ENCODE data around the gene SPAG16. TPM values are rescaled to one million over a fixed set of nuclear protein-coding genes. Genes with fewer than 3 reads are reported as not detected.

The SPAG16 gene
- total and polyA plus RNA-seq, 2 donors (not counting 1 experiment from before 2014, with no cell fraction given) = 3.4 to 8.6 TPM

DNA sequence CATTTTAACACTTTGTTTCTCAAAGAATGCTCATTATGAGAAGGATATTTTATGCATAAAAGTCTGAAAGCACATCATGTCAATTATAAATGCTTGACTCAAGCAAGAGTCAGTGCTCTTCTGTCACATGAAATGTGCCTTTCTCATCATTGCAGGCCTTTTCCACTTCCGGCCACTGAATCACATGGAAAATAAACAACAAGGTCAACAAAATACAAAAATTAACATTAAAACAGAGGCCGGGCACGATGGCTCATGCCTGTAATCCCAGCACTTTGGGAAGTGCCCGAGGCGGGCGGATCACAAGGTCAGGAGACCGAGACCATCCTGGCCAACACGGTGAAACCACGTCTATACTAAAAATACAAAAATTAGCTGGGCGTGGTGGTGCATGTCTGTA is 480.6 kb downstream of the SPAG16 start:
- ChIA-PET POLR2A (no interaction called here), CTCF (no interaction called here)
- Histone ChIP-seq H3K27me3 (replicated peaks in 1 of 4; ENCODE audit: control extremely low read depth in 1 of 4, control insufficient read depth in 3 of 4, insufficient read depth in 4 of 4, low read length in 3 of 4) (no peaks in the 10 kb centered on the region), H3K9me3 (ENCODE audit: control extremely low read depth in 1 of 3, control insufficient read depth in 2 of 3, insufficient read depth in 1 of 3, low read length in 2 of 3) (no peaks in the 10 kb centered on the region), H2AFZ (ENCODE audit: insufficient read depth, low read depth, low read length, poor library complexity, severe bottlenecking) (no peak overlapping the region), H3K4me3 (ENCODE audit: control extremely low read depth in 1 of 5, extremely low read depth in 1 of 5, insufficient read depth in 1 of 5, low read depth in 2 of 5, low read length in 4 of 5) (no peak overlapping the region), H3K4me1 (ENCODE audit: control insufficient read depth in 2 of 2, insufficient read depth in 2 of 2, low read length in 2 of 2) (no peaks in the 10 kb centered on the region), H3K9ac (ENCODE audit: low read length) (no peak overlapping the region), H3K36me3 (replicated peaks in 1 of 2; ENCODE audit: control extremely low read depth in 1 of 2, control insufficient read depth in 1 of 2, extremely low read depth in 1 of 2, insufficient read depth in 2 of 2, low read length in 1 of 2) (no peaks in the 10 kb centered on the region), H3K79me2 (ENCODE audit: control insufficient read depth, insufficient read depth, low read length) (no peaks in the 10 kb centered on the region), H3K4me2 (replicated peaks; ENCODE audit: low read depth, low read length, poor library complexity, severe bottlenecking) (no peak overlapping the region), H4K20me1 (ENCODE audit: control insufficient read depth, insufficient read depth, low read length, poor library complexity, severe bottlenecking) (no peaks in the 10 kb centered on the region), H3K27ac (ENCODE audit: low read length in 2 of 2) (no peak overlapping the region)
- intact Hi-C loops (cut with micrococcal nuclease) = no loop called here
- H3K27ac Mint-ChIP-seq = no peak overlapping the region
- no peak overlapping the region for H3K4me3 Mint-ChIP-seq
- 93% methylated on average over 10 of the region's 10 CpGs for WGBS (ENCODE audit: insufficient coverage)
- ATAC-seq (ENCODE audit: low read depth) = no peak
- TF ChIP-seq, protein P1, sequence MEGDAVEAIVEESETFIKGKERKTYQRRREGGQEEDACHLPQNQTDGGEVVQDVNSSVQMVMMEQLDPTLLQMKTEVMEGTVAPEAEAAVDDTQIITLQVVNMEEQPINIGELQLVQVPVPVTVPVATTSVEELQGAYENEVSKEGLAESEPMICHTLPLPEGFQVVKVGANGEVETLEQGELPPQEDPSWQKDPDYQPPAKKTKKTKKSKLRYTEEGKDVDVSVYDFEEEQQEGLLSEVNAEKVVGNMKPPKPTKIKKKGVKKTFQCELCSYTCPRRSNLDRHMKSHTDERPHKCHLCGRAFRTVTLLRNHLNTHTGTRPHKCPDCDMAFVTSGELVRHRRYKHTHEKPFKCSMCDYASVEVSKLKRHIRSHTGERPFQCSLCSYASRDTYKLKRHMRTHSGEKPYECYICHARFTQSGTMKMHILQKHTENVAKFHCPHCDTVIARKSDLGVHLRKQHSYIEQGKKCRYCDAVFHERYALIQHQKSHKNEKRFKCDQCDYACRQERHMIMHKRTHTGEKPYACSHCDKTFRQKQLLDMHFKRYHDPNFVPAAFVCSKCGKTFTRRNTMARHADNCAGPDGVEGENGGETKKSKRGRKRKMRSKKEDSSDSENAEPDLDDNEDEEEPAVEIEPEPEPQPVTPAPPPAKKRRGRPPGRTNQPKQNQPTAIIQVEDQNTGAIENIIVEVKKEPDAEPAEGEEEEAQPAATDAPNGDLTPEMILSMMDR (IDR thresholded peaks at IDR 0.05) = no peak
- no peak for TF ChIP-seq EZH2 (IDR thresholded peaks at IDR 0.05; ENCODE audit: borderline replicate concordance, insufficient read depth, low read depth, low read length, poor library complexity, severe bottlenecking)
- no peaks in the 10 kb centered on the region for H3K9me3 Mint-ChIP-seq (ENCODE audit: insufficient read depth)
- no peak for DNase-seq
- H3K27me3 Mint-ChIP-seq = no peaks in the 10 kb centered on the region
- peaks cover 5% of the 10 kb centered on the region for H3K4me1 Mint-ChIP-seq

DNA sequence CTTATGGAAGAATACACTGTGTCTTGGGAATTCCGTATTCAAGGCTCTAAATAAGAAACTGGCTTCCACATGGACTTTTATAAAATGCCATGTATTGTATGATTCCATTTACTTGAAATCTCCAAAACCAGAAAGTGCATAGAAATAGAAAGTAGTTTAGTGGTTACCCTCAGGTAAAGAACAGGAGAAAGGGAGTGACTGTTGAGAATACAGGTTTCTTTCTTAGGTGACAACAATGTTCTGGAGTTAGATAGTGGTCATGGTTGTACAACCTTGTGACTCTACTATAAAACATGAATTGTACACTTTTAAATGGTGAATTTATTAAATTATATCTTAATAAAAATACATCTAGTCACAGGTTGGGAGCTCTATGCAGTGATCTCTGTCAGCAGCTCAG is 481.8 kb downstream of the SPAG16 start:
- Histone ChIP-seq H3K27me3 (replicated peaks in 1 of 4; ENCODE audit: control extremely low read depth in 1 of 4, control insufficient read depth in 3 of 4, insufficient read depth in 4 of 4, low read length in 3 of 4) (no peaks in the 10 kb centered on the region), H2AFZ (ENCODE audit: insufficient read depth, low read depth, low read length, poor library complexity, severe bottlenecking) (no peak overlapping the region), H3K79me2 (ENCODE audit: control insufficient read depth, insufficient read depth, low read length) (no peaks in the 10 kb centered on the region), H3K27ac (ENCODE audit: low read length in 2 of 2) (no peak overlapping the region), H3K4me1 (ENCODE audit: control insufficient read depth in 2 of 2, insufficient read depth in 2 of 2, low read length in 2 of 2) (no peaks in the 10 kb centered on the region), H4K20me1 (ENCODE audit: control insufficient read depth, insufficient read depth, low read length, poor library complexity, severe bottlenecking) (no peaks in the 10 kb centered on the region), H3K4me3 (ENCODE audit: control extremely low read depth in 1 of 5, extremely low read depth in 1 of 5, insufficient read depth in 1 of 5, low read depth in 2 of 5, low read length in 4 of 5) (no peak overlapping the region), H3K9me3 (ENCODE audit: control extremely low read depth in 1 of 3, control insufficient read depth in 2 of 3, insufficient read depth in 1 of 3, low read length in 2 of 3) (no peaks in the 10 kb centered on the region), H3K4me2 (replicated peaks; ENCODE audit: low read depth, low read length, poor library complexity, severe bottlenecking) (no peak overlapping the region), H3K9ac (ENCODE audit: low read length) (no peak overlapping the region), H3K36me3 (replicated peaks in 1 of 2; ENCODE audit: control extremely low read depth in 1 of 2, control insufficient read depth in 1 of 2, extremely low read depth in 1 of 2, insufficient read depth in 2 of 2, low read length in 1 of 2) (no peaks in the 10 kb centered on the region)
- CTCF ChIA-PET = no interaction called here
- DNase-seq = no peak
- no peak overlapping the region for H3K4me3 Mint-ChIP-seq
- ATAC-seq (ENCODE audit: low read depth) = no peak
- TF ChIP-seq EZH2 (IDR thresholded peaks at IDR 0.05; ENCODE audit: borderline replicate concordance, insufficient read depth, low read depth, low read length, poor library complexity, severe bottlenecking) = no peak
- TF ChIP-seq, protein P1 (IDR thresholded peaks at IDR 0.05) = no peak
- H3K27ac Mint-ChIP-seq = no peak overlapping the region
- H3K9me3 Mint-ChIP-seq (ENCODE audit: insufficient read depth) = no peaks in the 10 kb centered on the region
- H3K27me3 Mint-ChIP-seq = no peaks in the 10 kb centered on the region
- H3K4me1 Mint-ChIP-seq = peaks cover 5% of the 10 kb centered on the region
- intact Hi-C loops (cut with micrococcal nuclease) = no loop called here
- POLR2A ChIA-PET = no interaction called here
- 100% methylated on average over 1 of the region's 1 CpG for WGBS (ENCODE audit: insufficient coverage)

All from B cell (primary cell).